Activated CD4-positive, CD25-positive, alpha-beta regulatory T cell treated with anti-CD3 and anti-CD28 coated beads, Interleukin-2, amount 50 U/mL, for 72 hours (primary cell): Measurements from ENCODE around the gene PNLDC1.

Source experiments
- DNase-seq: peaks from one replicate; pipeline ENCODE4 v3.0.0; 2021

The PNLDC1 gene

GRCh38 chr6:159800141-159800865 is at the start of gene PNLDC1:
PNLDC1 (plus strand) TSS chr6:159800276; CDS start chr6:159800308, 32 bp downstream.
- no peak for DNase-seq

- DNase-seq: no peak
Observed at GRCh38 chr6:159751448-159751847, 48.6 kb upstream of the PNLDC1 start.

- no peak for DNase-seq
Observed at GRCh38 chr6:159753081-159753872, 46.8 kb upstream of the PNLDC1 start.

GRCh38 chr6:159754401-159754800 is 45.7 kb upstream of the PNLDC1 start:
- DNase-seq: no peak

- DNase-seq: no peak
Observed at GRCh38 chr6:159754959-159755914, 44.8 kb upstream of the PNLDC1 start.

- no peak for DNase-seq
Observed at GRCh38 chr6:159756508-159756907, 43.6 kb upstream of the PNLDC1 start.

- DNase-seq: no peak
Observed at GRCh38 chr6:159758031-159759001, 41.8 kb upstream of the PNLDC1 start.

- no peak for DNase-seq
Observed at GRCh38 chr6:159759645-159760044, 40.4 kb upstream of the PNLDC1 start.

- DNase-seq: no peak
Observed at GRCh38 chr6:159760602-159761057, 39.4 kb upstream of the PNLDC1 start.

GRCh38 chr6:159761129-159761872 is 38.8 kb upstream of the PNLDC1 start:
- no peak for DNase-seq

GRCh38 chr6:159761873-159762680 is 38.0 kb upstream of the PNLDC1 start, which contains the start of gene ACAT2:
ACAT2 (plus strand) TSS chr6:159762045; CDS start chr6:159762088, 43 bp downstream.
- peak; percentile 90 for DNase-seq

- no peak for DNase-seq
Observed at GRCh38 chr6:159762681-159763293, 37.3 kb upstream of the PNLDC1 start.

GRCh38 chr6:159766906-159767305 is 33.2 kb upstream of the PNLDC1 start:
- DNase-seq: no peak

GRCh38 chr6:159769470-159769869 is 30.6 kb upstream of the PNLDC1 start:
- DNase-seq: no peak

- DNase-seq: no peak
Observed at GRCh38 chr6:159772196-159772595, 27.9 kb upstream of the PNLDC1 start.

- no peak for DNase-seq
Observed at GRCh38 chr6:159777240-159777904, 22.7 kb upstream of the PNLDC1 start.

- no peak for DNase-seq
Observed at GRCh38 chr6:159778131-159778530, 21.9 kb upstream of the PNLDC1 start.

GRCh38 chr6:159778542-159779103 is 21.5 kb upstream of the PNLDC1 start:
- DNase-seq: no peak

- DNase-seq: no peak
Observed at GRCh38 chr6:159788276-159788675, 11.8 kb upstream of the PNLDC1 start.
